T-helper 22 cell (primary cell): Measurements from ENCODE around the gene C20orf204.
"Not testable (repeated sequence)": the region's sequence is repeated elsewhere in the genome, so short reads cannot be mapped to it uniquely, and the experiment has no call there.

Source experiments
- DNase-seq: peaks from one replicate; pipeline ENCODE4 v3.0.0-alpha.2; 2020; ENCODE audit warnings: low read depth

Gene C20orf204, protein sequence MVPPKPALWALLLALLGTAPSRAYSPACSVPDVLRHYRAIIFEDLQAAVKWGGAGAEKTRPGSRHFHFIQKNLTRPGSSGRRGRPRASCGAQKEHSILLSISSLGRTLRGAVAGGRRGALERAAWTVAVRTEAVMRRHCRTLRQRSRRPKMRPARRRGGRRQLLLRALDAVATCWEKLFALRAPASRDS

DNA sequence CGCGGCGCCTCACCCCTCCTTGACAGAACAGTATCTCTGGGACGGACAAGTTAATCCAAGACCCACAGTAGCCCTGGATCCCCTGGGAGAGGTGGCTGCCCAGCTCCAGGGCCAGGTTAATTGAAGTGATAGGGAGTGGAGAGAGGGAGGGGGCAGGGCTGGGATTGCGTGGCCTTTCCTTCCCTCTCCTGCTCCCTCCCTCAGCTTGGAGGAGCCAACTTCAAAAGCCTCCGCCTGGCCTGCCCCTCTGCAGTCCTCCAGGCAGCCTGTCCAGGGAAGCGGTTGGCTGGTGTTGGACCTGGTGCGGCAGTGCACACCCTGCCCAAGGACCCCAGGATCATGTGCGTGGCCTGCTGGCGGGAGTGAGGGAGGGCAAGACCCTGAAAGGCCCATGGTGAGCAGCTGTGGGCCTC lies at the start of gene C20orf204:
Gene C20orf204 (plus strand): TSS at position 250 of the 413 bp plus-strand sequence. CDS start 142 bp downstream, at position 392.
- DNase-seq = no peak

DNA sequence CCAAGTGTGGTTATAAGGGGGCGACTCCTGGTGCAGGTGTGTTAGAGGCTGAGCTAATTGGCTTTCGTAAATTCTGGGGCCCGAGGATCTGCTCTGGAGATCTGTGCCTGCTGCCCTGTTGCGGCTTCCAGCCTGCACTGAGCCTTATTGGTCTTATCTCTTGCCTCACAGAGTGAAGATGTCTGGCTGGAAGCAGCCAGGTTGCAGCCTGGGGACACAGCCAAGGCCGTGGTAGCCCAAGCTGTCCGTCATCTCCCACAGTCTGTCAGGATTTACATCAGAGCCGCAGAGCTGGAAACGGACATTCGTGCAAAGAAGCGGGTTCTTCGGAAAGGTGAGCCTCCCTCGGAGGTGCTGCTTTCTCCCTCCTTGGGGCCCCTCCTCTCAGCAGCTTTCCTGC lies 35.1 kb upstream of the C20orf204 start:
- no peak for DNase-seq

DNA sequence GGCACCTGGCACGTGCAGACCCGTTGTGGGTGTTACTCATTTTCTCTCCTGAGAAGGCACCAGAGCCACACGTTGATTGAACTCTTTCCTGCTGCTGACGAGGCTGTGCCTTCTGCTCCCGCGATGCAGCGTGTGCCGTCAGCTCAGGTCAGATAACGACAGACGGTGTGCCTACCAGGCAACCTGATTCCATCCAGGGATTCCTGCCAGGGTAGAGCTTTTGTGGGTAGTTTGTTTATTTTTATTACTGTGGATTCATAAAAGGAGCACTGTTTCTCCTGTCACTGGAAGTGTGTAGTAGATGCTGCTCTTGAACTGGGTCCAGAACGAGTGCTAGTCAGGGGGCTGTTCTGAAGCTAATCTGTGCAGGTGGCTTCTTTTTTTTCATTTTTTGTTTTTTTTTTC lies 34.4 kb upstream of the C20orf204 start:
- DNase-seq = no peak

DNA sequence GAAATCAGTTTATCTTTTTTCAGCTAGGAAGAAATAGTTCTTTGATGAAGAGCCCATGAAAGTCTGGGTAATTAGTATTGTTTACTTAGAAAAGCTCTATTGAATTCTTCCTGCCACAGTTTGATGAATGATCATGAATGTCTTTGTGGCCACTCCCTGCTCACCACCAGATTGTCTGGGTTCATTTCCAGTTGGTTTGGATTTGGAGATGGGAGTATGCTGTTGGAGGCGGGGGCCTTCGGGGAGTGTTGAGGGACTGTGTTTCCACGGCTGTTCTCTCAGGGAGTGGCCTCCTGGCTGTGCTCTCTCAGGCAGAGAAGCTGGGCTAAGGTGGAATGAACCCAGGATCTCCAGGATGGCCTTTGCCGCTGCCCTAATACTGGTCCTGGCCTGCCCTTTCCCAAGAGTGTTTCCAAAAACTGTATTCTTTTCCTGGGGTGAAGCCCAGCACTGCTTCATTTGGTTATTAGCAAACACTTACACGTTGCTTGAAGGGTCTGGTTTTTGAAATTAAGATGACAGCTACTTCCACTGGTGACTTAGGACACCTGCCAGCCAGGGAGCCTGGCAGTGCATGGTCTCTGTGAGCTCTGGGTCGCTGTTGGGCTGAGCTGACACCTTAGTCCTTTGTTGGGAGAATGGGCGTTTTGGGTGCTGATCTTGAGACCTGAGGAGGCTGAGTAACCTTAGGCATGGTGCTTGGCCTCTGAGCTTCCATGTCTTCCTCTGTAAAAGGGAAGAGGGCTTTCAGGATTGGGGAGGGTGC lies 31.8 kb upstream of the C20orf204 start:
- DNase-seq = no peak

DNA sequence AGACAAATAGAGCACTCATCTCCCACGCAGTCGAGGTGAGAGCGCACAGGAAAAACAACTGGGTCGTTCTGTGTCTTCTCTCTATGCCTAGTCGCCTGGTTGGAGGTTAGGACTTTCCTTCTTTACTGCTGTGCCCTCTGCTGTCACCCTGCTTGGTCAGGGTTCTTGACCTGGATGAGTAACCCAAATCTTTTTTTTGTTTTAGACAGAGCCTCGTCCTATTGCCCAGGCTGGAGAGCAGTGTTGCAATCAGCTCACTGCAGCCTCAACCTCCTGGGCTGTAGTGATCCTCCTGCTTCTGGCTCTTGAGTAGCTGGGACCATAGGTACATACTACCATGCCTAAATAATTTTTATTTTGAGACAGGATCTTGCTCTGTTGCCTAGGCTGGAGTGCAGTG lies 30.6 kb upstream of the C20orf204 start:
- DNase-seq = no peak

GRCh38 chr20:64006490-64006889 lies 29.5 kb upstream of the C20orf204 start:
- no peak for DNase-seq

DNA sequence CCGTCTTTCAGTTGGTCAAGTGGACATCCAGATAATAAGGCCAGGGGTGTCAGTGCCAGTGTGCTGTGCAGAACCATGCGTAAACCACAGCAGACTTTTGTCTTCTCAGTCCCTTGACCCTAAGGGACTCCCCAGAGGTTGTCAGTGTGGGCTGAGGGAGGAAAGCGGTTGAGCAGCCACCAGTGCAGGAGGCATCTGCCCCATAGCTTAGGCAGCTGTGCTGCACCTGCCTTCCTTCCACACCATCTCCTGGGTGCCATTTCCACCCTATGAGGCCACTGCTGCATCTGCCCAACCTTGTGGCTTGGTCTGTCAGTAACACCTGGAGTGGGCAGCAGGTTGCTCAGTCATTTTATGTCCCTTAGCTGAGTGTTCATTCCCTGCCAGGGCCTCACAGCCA lies 29.1 kb upstream of the C20orf204 start:
- DNase-seq = no peak

DNA sequence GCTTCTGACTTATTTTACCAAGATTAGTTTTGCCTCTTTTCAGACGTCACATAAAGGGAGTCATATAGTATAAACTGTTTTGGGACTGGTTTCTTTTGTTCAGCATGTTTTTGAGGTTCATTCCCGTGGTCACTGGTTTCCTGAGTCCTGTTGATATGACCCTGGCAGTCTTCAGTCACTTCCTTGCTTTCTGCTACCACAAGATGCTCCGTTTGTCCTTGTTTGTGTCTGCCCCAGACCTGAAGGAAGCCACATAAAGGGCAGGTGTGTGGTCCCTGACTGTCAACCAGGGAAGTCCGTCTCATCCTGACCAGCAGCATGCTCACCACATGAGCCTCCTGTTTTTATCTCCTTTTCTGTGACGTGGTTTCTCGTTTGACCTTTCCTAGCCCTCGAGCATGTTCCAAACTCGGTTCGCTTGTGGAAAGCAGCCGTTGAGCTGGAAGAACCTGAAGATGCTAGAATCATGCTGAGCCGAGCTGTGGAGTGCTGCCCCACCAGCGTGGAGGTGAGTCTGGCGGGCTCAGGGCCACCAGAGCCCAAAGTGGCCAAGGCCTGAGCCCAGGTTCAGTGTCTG lies 26.1 kb upstream of the C20orf204 start:
- no peak for DNase-seq

- DNase-seq = no peak
Measured at GRCh38 chr20:64010711-64011237, 25.2 kb upstream of the C20orf204 start.

DNA sequence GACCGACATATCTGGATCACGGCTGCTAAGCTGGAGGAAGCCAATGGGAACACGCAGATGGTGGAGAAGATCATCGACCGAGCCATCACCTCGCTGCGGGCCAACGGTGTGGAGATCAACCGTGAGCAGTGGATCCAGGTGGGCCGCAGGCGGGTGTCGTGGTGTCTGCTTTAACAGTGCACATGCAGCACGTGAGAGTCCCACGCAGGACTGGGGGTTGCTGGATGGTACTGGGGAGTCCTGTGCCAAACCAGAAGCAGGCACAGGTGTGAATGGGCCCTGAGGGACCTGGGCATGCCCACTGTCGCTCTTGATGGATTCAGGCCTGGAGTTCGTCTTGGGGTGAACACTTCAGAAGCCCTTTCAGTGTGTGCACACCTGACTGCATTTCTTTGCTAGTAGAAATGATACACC lies 24.6 kb upstream of the C20orf204 start:
- DNase-seq = no peak

GRCh38 chr20:64012385-64013154 lies 23.4 kb upstream of the C20orf204 start:
- not testable (repeated sequence) for DNase-seq

GRCh38 chr20:64015635-64016034 lies 20.3 kb upstream of the C20orf204 start:
- no peak for DNase-seq

DNA sequence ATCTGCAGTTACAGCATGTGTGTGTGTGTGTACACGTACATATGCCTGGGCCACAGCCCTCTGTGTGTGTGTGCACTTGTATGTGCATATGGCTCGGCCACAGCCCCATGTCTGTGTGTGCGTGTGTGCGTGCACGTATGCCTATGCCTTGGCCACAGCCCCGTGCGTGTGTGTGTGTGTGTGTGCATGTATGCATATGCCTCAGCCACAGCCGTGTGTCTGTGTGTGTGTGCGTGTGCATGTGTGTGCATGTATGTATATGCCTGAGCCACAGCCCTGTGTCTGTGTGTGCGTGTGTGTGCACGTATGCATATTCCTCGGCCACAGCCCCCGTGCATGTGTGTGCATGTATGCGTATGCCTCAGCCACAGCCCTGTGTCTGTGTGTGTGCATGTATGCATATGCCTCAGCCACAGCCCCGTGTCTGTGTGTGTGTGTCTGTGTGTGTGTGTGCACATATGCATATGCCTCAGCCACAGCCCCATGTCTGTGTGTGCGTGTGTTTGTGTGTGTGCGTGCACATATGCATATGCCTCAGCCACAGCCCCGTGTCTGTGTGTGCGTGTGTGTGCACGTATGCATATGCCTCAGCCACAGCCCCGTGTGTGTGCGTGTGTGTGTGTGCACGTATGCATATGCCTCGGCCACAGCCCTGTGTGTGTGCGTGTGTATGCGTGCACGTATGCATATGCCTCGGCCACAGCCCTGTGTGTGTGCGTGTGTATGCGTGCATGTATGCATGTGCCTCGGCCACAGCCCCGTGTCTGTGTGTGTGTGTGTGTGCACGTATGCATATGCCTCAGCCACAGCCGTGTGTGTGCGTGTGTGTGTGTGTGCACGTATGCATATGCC lies 14.6 kb upstream of the C20orf204 start:
- DNase-seq = no peak

- no peak for DNase-seq
Measured at GRCh38 chr20:64022671-64023360, 13.2 kb upstream of the C20orf204 start.

DNA sequence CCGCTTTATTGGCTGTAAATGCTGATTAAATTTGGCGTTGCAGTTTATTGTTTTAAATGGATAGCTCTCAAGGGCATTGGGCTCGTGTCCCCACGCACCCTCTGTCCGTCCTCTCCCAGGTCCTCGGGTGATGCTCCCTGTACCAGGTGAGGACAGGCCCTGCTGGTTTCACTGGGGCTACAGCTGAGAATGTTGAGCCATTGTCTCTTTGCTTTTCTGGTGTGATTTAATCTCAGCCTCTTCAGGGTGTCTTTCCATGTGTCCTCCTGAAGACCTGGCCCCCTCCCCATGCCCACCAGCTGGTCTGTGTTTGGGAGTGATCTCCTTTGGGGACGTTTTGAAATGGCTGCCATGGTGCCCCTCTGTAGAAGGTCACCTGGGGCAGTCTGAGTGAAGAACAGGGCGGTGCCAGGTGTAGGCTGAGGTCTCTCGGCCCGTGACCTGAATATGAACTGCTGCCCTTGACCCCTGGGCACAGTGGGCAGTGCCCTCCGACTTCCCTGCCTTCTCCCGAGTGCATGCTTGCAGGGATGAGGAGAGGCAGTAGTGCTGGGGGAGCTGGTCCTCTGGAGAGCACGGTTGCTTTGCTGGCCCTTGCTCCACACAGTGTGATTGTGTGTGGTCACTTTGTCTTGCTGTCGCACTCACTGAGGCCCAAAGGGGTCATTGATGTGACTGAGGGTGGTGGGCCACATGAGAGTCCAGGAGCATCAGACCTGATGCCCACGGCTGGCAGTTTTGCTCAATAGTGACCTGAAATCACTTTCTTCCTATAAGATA lies 12.4 kb upstream of the C20orf204 start:
- DNase-seq = no peak

DNA sequence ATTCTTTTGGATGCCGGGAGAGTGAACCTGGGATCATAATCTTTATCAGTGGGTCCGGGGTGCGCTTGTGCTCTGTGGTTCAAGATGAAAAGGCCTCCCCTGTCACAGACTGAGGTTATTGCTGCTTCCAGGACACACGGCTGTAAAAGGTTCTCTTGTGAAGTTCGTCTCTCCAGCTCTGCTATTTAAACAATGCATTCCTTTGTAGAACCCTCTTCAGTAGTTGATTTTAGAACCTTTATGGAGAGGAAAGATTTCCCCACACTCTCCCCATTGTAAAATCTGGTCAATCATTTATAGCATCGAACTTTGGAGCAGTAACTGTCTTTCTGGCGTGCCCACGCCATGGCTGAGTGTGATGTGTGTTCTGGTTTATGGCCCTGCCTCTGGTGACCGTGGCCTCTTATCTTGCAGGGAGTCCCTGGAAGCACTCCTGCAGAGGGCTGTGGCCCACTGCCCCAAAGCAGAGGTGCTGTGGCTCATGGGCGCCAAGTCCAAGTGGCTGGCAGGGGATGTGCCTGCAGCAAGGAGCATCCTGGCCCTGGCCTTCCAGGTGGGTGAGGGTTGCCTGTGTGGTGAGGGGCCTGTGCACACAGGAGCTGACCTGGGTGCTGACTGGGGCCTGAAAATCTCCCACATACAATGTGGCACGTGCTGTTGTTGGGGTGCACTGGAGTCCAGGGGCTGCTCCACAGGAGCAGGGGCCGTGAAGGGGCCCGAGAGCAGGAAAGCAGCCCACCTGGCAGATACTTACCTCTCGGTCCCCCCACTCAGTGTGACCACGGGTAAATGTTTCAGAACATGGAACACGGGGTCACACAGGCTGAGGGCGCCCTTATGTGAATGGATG lies 11.6 kb upstream of the C20orf204 start:
- DNase-seq = no peak

- DNase-seq = no peak
Measured at GRCh38 chr20:64025101-64025825, 10.7 kb upstream of the C20orf204 start.

GRCh38 chr20:64025826-64026412 lies 10.1 kb upstream of the C20orf204 start:
- DNase-seq = no peak
